ENCODE results near the gene CCDC74B.
"Not testable (repeated sequence)": the region's sequence is repeated elsewhere in the genome, so short reads cannot be mapped to it uniquely, and the experiment has no call there.

CCDC74B gene

DNA sequence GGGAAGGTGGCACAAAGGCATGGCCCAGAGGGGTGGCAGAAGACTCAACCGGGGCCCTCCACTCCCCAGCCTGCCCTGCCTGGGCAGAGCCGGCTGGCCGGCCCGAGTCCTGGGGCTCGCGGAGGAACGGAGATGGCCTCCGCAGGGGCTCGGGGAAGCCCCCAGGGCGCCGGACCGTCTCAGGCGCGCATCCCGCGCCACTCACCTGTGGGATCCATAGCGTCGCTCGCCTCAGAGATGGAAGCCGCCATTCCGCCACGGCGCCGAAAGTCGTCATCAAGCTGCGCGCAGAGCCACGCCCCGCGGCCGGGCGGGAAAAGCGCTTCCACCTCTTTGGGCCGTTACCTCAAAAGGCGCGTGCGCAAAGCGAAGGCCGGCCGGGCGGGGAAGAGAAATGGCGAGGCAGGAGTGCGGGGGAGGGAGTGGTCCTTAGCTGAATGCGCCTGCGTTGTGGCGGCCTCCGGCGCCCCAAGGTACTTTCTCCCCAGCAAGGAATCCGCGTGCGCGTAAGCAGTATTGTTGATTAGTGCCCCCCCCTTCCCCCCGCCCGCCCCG is 36.5 kb upstream of the CCDC74B start, which contains the start of gene SMPD4:
Gene SMPD4, minus strand, starts transcription at position 278 of the 555 bp plus-strand sequence. CDS start 5,010 bp downstream, outside the sequence.
- TF ChIP-seq, protein P1, sequence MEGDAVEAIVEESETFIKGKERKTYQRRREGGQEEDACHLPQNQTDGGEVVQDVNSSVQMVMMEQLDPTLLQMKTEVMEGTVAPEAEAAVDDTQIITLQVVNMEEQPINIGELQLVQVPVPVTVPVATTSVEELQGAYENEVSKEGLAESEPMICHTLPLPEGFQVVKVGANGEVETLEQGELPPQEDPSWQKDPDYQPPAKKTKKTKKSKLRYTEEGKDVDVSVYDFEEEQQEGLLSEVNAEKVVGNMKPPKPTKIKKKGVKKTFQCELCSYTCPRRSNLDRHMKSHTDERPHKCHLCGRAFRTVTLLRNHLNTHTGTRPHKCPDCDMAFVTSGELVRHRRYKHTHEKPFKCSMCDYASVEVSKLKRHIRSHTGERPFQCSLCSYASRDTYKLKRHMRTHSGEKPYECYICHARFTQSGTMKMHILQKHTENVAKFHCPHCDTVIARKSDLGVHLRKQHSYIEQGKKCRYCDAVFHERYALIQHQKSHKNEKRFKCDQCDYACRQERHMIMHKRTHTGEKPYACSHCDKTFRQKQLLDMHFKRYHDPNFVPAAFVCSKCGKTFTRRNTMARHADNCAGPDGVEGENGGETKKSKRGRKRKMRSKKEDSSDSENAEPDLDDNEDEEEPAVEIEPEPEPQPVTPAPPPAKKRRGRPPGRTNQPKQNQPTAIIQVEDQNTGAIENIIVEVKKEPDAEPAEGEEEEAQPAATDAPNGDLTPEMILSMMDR (IDR thresholded peaks at IDR 0.05; ENCODE audit: low read depth, low read length), result no peak
- H3K27me3 ChIP-seq (ENCODE audit: insufficient read depth, low read depth, severe bottlenecking), result no peaks in the 10 kb centered on the region
- peak within 1 kb of the TSS; percentile 90 for H3K4me3 ChIP-seq (ENCODE audit: low read depth, low read length)
- peaks cover 11% of the 10 kb centered on the region for H3K36me3 ChIP-seq
- peak; percentile 97 for DNase-seq
- peak within 1 kb of the TSS; percentile 95 for H3K27ac ChIP-seq
- H3K9me3 ChIP-seq (ENCODE audit: severe bottlenecking), result no peaks in the 10 kb centered on the region

DNA sequence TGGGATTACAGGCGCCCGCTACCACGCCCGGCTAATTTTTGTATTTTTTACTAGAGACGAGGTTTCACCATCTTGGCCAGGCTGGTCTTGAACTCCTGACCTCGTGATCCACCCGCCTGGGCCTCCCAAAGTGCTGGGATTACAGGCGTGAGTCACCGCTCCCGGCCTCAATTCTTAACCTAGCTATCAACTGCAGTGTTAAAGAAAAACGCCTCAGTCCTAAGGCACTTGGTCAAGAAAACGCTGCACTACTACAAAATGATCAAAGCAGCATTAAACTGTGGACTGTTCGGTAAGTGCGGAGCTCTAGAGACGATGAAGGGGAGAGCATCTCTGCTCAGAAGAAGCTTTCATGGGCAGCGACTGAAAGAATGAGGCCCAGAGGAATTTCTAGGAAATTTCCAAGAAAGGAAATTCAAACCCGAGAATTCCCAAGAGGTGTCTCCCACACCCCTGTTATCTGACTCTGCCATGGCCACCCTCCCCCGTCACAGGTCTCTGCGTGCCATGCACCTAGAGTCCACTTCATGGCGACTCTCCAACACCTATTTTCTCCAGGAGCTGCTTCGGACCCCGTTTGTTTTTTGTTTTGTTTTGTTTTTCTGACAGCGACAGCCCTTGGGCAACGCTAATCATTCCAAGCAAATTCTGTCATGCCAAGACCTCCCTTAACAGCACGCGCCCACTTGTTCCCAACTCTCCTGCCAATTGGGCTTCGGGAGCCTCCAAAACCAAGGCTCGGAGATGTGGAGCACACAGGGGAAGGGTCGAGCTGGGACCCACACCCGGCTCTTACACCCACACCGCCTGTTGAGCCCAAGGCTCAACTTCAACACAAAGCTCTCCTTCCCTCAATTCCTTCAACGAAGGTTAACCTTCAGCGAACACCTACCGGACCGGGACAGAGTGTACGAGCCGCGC is 35.8 kb upstream of the CCDC74B start:
- peaks cover 11% of the 10 kb centered on the region for H3K36me3 ChIP-seq
- H3K27ac ChIP-seq, result peak overlapping the region; percentile 95
- not testable (repeated sequence) for DNase-seq; H3K9me3 ChIP-seq (ENCODE audit: severe bottlenecking); H3K27me3 ChIP-seq (ENCODE audit: insufficient read depth, low read depth, severe bottlenecking)
- peak overlapping the region; percentile 90 for H3K4me3 ChIP-seq (ENCODE audit: low read depth, low read length)

DNA sequence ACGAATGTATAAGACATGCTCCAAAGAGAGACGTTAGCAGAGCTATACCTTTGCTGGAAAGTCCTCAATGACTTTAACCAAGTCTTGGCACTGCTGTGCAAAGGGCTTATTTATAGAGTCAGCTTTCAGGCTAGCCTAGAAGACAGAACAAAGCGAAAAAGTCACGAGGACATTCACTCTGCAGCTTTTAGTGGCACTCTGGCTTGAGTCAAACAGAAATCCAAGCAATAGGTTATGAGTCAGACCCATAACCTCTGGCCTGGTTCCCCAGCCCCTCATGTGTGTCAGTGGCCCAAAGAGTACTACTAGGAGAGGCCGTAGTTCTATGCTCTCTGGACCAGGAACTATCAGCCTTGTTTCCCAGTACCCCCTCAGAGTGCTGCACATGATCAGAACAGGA is 30.0 kb upstream of the CCDC74B start:
- peaks cover 16% of the 10 kb centered on the region for H3K36me3 ChIP-seq
- H3K4me3 ChIP-seq (ENCODE audit: low read depth, low read length); H3K27ac ChIP-seq; H3K27me3 ChIP-seq (ENCODE audit: insufficient read depth, low read depth, severe bottlenecking); DNase-seq; H3K9me3 ChIP-seq (ENCODE audit: severe bottlenecking): not testable (repeated sequence)

GRCh38 chr2:130169896-130170295 is 25.0 kb upstream of the CCDC74B start:
- no peaks in the 10 kb centered on the region for H3K9me3 ChIP-seq (ENCODE audit: severe bottlenecking)
- DNase-seq, result no peak
- H3K4me3 ChIP-seq (ENCODE audit: low read depth, low read length), result no peak overlapping the region
- TF ChIP-seq, protein P1 (IDR thresholded peaks at IDR 0.05; ENCODE audit: low read depth, low read length), result no peak
- H3K27me3 ChIP-seq (ENCODE audit: insufficient read depth, low read depth, severe bottlenecking), result no peaks in the 10 kb centered on the region
- H3K36me3 ChIP-seq, result peaks cover 28% of the 10 kb centered on the region
- no peak overlapping the region for H3K27ac ChIP-seq

GRCh38 chr2:130169163-130169562 is 24.3 kb upstream of the CCDC74B start:
- DNase-seq; H3K9me3 ChIP-seq (ENCODE audit: severe bottlenecking); H3K27me3 ChIP-seq (ENCODE audit: insufficient read depth, low read depth, severe bottlenecking); H3K4me3 ChIP-seq (ENCODE audit: low read depth, low read length); H3K27ac ChIP-seq: not testable (repeated sequence)
- H3K36me3 ChIP-seq, result peaks cover 31% of the 10 kb centered on the region

GRCh38 chr2:130166611-130167010 is 21.7 kb upstream of the CCDC74B start:
- not testable (repeated sequence) for H3K9me3 ChIP-seq (ENCODE audit: severe bottlenecking); H3K4me3 ChIP-seq (ENCODE audit: low read depth, low read length); DNase-seq; H3K27me3 ChIP-seq (ENCODE audit: insufficient read depth, low read depth, severe bottlenecking); H3K27ac ChIP-seq
- H3K36me3 ChIP-seq, result peaks cover 30% of the 10 kb centered on the region

GRCh38 chr2:130165293-130166016 is 20.5 kb upstream of the CCDC74B start:
- Histone ChIP-seq H3K36me3 (peaks cover 27% of the 10 kb centered on the region), H3K27me3 (ENCODE audit: insufficient read depth, low read depth, severe bottlenecking) (no peaks in the 10 kb centered on the region), H3K27ac (no peak overlapping the region), H3K4me3 (ENCODE audit: low read depth, low read length) (no peak overlapping the region), H3K9me3 (ENCODE audit: severe bottlenecking) (no peaks in the 10 kb centered on the region)
- DNase-seq, result no peak
- TF ChIP-seq, protein P1 (IDR thresholded peaks at IDR 0.05; ENCODE audit: low read depth, low read length), result no peak
